Osteocyte (in vitro differentiated cells): Measurements from ENCODE around the gene EIF4E2. TPM values are rescaled to one million over a fixed set of nuclear protein-coding genes. Genes with fewer than 3 reads are reported as not detected.

Source experiments
- DNase-seq: peaks from one replicate; pipeline ENCODE4 v3.0.0; 2021; ENCODE audit warnings: mixed read lengths; ENCODE audit not compliant: unreplicated experiment; ENCODE audit errors: extremely low spot score
- H3K27ac Mint-ChIP-seq: one replicate; pipeline ENCODE4 v1.8.0; 2021; ENCODE audit warnings: mild to moderate bottlenecking, mixed read lengths; ENCODE audit not compliant: unreplicated experiment
- H3K27me3 Mint-ChIP-seq: one replicate; pipeline ENCODE4 v1.8.0; 2021; ENCODE audit warnings: mixed read lengths; ENCODE audit not compliant: unreplicated experiment
- H3K36me3 Mint-ChIP-seq: one replicate; pipeline ENCODE4 v1.8.0; 2021; ENCODE audit warnings: mixed read lengths; ENCODE audit not compliant: unreplicated experiment
- H3K4me1 Mint-ChIP-seq: one replicate; pipeline ENCODE4 v1.8.0; 2021; ENCODE audit warnings: mixed read lengths; ENCODE audit not compliant: unreplicated experiment
- H3K4me3 Mint-ChIP-seq: one replicate; pipeline ENCODE4 v1.8.0; 2021; ENCODE audit warnings: mild to moderate bottlenecking, moderate library complexity, mixed read lengths; ENCODE audit not compliant: unreplicated experiment
- H3K9me3 Mint-ChIP-seq: one replicate; pipeline ENCODE4 v1.8.0; 2021; ENCODE audit warnings: mixed read lengths; ENCODE audit not compliant: unreplicated experiment
- CTCF ChIP-seq: fragments of 200-600 bp; sonication (generic); IDR thresholded peaks from 2 replicates; pipeline ENCODE4 v1.5.0; 2021; ENCODE audit warnings: antibody characterized with exemption, mild to moderate bottlenecking, moderate library complexity
- total RNA-seq: library from RNA; stranded (reverse); gene quantifications from 2 replicates; pipeline ENCODE4 v1.2.1, GENCODE V29; 2021

The EIF4E2 gene
- total RNA-seq, 1 donor from 2014 or later = 90.5 TPM

- no peaks in the 10 kb centered on the region for H3K36me3 Mint-ChIP-seq
- H3K27me3 Mint-ChIP-seq = no peaks in the 10 kb centered on the region
- no peak overlapping the region for H3K4me3 Mint-ChIP-seq
- no peak overlapping the region for H3K27ac Mint-ChIP-seq
- peaks cover 2% of the 10 kb centered on the region for H3K4me1 Mint-ChIP-seq
- no peak for TF ChIP-seq CTCF
- no peak for DNase-seq
- peaks cover 3% of the 10 kb centered on the region for H3K9me3 Mint-ChIP-seq
Observed at GRCh38 chr2:232538671-232539070, 11.8 kb upstream of the EIF4E2 start.

GRCh38 chr2:232539298-232540231, 10.9 kb upstream of the EIF4E2 start, which contains the start of gene CHRNG:
CHRNG (plus strand) TSS chr2:232539692; CDS start chr2:232539748, 56 bp downstream.
- Mint-ChIP-seq H3K36me3 (no peaks in the 10 kb centered on the region), H3K4me1 (peaks cover 2% of the 10 kb centered on the region), H3K9me3 (peaks cover 3% of the 10 kb centered on the region), H3K4me3 (no peak within 1 kb of the TSS), H3K27me3 (no peaks in the 10 kb centered on the region), H3K27ac (no peak within 1 kb of the TSS)
- DNase-seq = no peak
- TF ChIP-seq CTCF = no peak

GRCh38 chr2:232540441-232541041, 9.9 kb upstream of the EIF4E2 start:
- TF ChIP-seq CTCF = no peak
- no peak for DNase-seq
- peaks cover 2% of the 10 kb centered on the region for H3K36me3 Mint-ChIP-seq
- H3K27me3 Mint-ChIP-seq = no peaks in the 10 kb centered on the region
- H3K27ac Mint-ChIP-seq = no peak overlapping the region
- peaks cover 2% of the 10 kb centered on the region for H3K4me1 Mint-ChIP-seq
- peaks cover 3% of the 10 kb centered on the region for H3K9me3 Mint-ChIP-seq
- no peak overlapping the region for H3K4me3 Mint-ChIP-seq

GRCh38 chr2:232541195-232541960, 9.1 kb upstream of the EIF4E2 start:
- H3K36me3 Mint-ChIP-seq = peaks cover 2% of the 10 kb centered on the region
- no peaks in the 10 kb centered on the region for H3K27me3 Mint-ChIP-seq
- TF ChIP-seq CTCF = no peak
- peaks cover 2% of the 10 kb centered on the region for H3K4me1 Mint-ChIP-seq
- DNase-seq = no peak
- H3K27ac Mint-ChIP-seq = no peak overlapping the region
- H3K9me3 Mint-ChIP-seq = peaks cover under 1% of the 10 kb centered on the region
- no peak overlapping the region for H3K4me3 Mint-ChIP-seq
